Hippocampal formation (tissue), 2 donors: ENCODE measurements around the gene SLC22A13.
"Not testable (repeated sequence)": the region's sequence is repeated elsewhere in the genome, so short reads cannot be mapped to it uniquely, and the experiment has no call there.

Experiments
- DNase-seq, 2 donors: peaks; one replicate each; lab custom pipeline; 2025; lab: John Stamatoyannopoulos, UW

SLC22A13 gene

GRCh38 chr3:38265604-38266307, at the start of gene SLC22A13:
Gene SLC22A13, plus strand, starts transcription at chr3:38265812. Its CDS starts 49 bp downstream, at chr3:38265861.
- DNase-seq: no peak

- no peak for DNase-seq
Measured at GRCh38 chr3:38219609-38220197, 45.9 kb upstream of the SLC22A13 start.

- DNase-seq: no peak
Measured at GRCh38 chr3:38221005-38221404, 44.6 kb upstream of the SLC22A13 start.

GRCh38 chr3:38222032-38222634, 43.5 kb upstream of the SLC22A13 start:
- DNase-seq: no peak

- no peak for DNase-seq
Measured at GRCh38 chr3:38224357-38224756, 41.3 kb upstream of the SLC22A13 start.

GRCh38 chr3:38226273-38226672, 39.3 kb upstream of the SLC22A13 start:
- DNase-seq: no peak

- no peak for DNase-seq
Measured at GRCh38 chr3:38227989-38228388, 37.6 kb upstream of the SLC22A13 start.

GRCh38 chr3:38229036-38229435, 36.6 kb upstream of the SLC22A13 start:
- DNase-seq: no peak

- DNase-seq: no peak
Measured at GRCh38 chr3:38232701-38233100, 32.9 kb upstream of the SLC22A13 start.

- DNase-seq: no peak
Measured at GRCh38 chr3:38235466-38235865, 30.1 kb upstream of the SLC22A13 start.

- no peak for DNase-seq
Measured at GRCh38 chr3:38238416-38239008, 27.1 kb upstream of the SLC22A13 start.

GRCh38 chr3:38242812-38243211, 22.8 kb upstream of the SLC22A13 start:
- DNase-seq: not testable (repeated sequence)

- no peak for DNase-seq
Measured at GRCh38 chr3:38245930-38246329, 19.7 kb upstream of the SLC22A13 start.

- no peak for DNase-seq
Measured at GRCh38 chr3:38247366-38248035, 18.1 kb upstream of the SLC22A13 start.

- DNase-seq: no peak
Measured at GRCh38 chr3:38250198-38250597, 15.4 kb upstream of the SLC22A13 start.

- no peak for DNase-seq
Measured at GRCh38 chr3:38251197-38251596, 14.4 kb upstream of the SLC22A13 start.

GRCh38 chr3:38253704-38254103, 11.9 kb upstream of the SLC22A13 start:
- DNase-seq: no peak

- no peak for DNase-seq
Measured at GRCh38 chr3:38254872-38255271, 10.7 kb upstream of the SLC22A13 start.

- no peak for DNase-seq
Measured at GRCh38 chr3:38255627-38256026, 10.0 kb upstream of the SLC22A13 start.

GRCh38 chr3:38257583-38257982, 8.0 kb upstream of the SLC22A13 start:
- no peak for DNase-seq

- no peak for DNase-seq
Measured at GRCh38 chr3:38260474-38260873, 5.1 kb upstream of the SLC22A13 start.

- DNase-seq: no peak
Measured at GRCh38 chr3:38264353-38264771, 1.2 kb upstream of the SLC22A13 start.
